Measurements from ENCODE around the gene CCDC102B.

Gene CCDC102B

DNA sequence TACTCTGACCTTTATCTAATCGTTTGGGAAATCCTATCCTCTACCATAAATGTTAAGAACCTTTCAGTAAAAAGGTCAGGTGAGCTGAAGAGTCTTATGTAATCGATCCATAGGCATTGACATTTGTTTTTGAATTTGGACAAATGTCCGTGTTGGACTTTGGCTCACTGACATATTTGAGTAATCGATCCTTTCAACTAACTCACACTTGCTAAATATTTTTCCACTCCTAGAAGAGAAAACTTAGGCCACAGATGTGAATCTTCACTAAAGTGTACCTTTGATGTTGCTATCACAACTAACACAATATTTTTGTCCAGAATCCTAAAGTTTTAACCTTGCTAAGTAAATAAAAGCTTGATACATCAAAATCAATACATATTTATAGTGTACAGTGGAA is 89.5 kb downstream of the CCDC102B start:
- Histone ChIP-seq H4K20me1 (ENCODE audit: control insufficient read depth, insufficient read depth, low read depth, low read length) (no peaks in the 10 kb centered on the region), H3K9me3 (ENCODE audit: control insufficient read depth, insufficient read depth, low read length) (no peaks in the 10 kb centered on the region), H3F3A (ENCODE audit: control insufficient read depth, insufficient read depth) (no peaks in the 10 kb centered on the region), H3K9me2 (replicated peaks; ENCODE audit: control insufficient read depth, low read length) (no peaks in the 10 kb centered on the region), H3K27me3 (ENCODE audit: control insufficient read depth, low read length) (no peaks in the 10 kb centered on the region), H3K79me2 (ENCODE audit: control insufficient read depth, low read length) (no peaks in the 10 kb centered on the region), H3K4me2 (ENCODE audit: low read length) (no peak overlapping the region), H3K36me3 (ENCODE audit: control insufficient read depth, low read length) (no peaks in the 10 kb centered on the region), H3K4me1 (ENCODE audit: control insufficient read depth, low read length) (no peaks in the 10 kb centered on the region), H3K4me3 (ENCODE audit: low read length) (no peak overlapping the region), H3K27ac (ENCODE audit: low read depth, low read length) (no peak overlapping the region)
- TF ChIP-seq, protein P1, sequence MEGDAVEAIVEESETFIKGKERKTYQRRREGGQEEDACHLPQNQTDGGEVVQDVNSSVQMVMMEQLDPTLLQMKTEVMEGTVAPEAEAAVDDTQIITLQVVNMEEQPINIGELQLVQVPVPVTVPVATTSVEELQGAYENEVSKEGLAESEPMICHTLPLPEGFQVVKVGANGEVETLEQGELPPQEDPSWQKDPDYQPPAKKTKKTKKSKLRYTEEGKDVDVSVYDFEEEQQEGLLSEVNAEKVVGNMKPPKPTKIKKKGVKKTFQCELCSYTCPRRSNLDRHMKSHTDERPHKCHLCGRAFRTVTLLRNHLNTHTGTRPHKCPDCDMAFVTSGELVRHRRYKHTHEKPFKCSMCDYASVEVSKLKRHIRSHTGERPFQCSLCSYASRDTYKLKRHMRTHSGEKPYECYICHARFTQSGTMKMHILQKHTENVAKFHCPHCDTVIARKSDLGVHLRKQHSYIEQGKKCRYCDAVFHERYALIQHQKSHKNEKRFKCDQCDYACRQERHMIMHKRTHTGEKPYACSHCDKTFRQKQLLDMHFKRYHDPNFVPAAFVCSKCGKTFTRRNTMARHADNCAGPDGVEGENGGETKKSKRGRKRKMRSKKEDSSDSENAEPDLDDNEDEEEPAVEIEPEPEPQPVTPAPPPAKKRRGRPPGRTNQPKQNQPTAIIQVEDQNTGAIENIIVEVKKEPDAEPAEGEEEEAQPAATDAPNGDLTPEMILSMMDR (IDR thresholded peaks at IDR 0.05; ENCODE audit: low read depth, low read length, poor library complexity, severe bottlenecking) = no peak
- no peak for TF ChIP-seq EZH2phosphoT487 (IDR thresholded peaks at IDR 0.05; ENCODE audit: borderline replicate concordance, low read length)

GRCh38 chr18:68893354-68893753 is 95.5 kb downstream of the CCDC102B start:
- H3K4me3 ChIP-seq (ENCODE audit: low read length) = no peak overlapping the region
- no peaks in the 10 kb centered on the region for H3K36me3 ChIP-seq (ENCODE audit: control insufficient read depth, low read length)
- no peak overlapping the region for H3K27ac ChIP-seq (ENCODE audit: low read depth, low read length)
- H3K4me2 ChIP-seq (ENCODE audit: low read length) = no peak overlapping the region
- no peaks in the 10 kb centered on the region for H4K20me1 ChIP-seq (ENCODE audit: control insufficient read depth, insufficient read depth, low read depth, low read length)
- H3K27me3 ChIP-seq (ENCODE audit: control insufficient read depth, low read length) = no peaks in the 10 kb centered on the region
- H3K79me2 ChIP-seq (ENCODE audit: control insufficient read depth, low read length) = no peaks in the 10 kb centered on the region
- no peaks in the 10 kb centered on the region for H3F3A ChIP-seq (ENCODE audit: control insufficient read depth, insufficient read depth)
- TF ChIP-seq, protein P1 (IDR thresholded peaks at IDR 0.05; ENCODE audit: low read depth, low read length, poor library complexity, severe bottlenecking) = no peak
- TF ChIP-seq EZH2phosphoT487 (IDR thresholded peaks at IDR 0.05; ENCODE audit: borderline replicate concordance, low read length) = no peak
- H3K9me2 ChIP-seq (replicated peaks; ENCODE audit: control insufficient read depth, low read length) = no peaks in the 10 kb centered on the region
- no peaks in the 10 kb centered on the region for H3K4me1 ChIP-seq (ENCODE audit: control insufficient read depth, low read length)
- no peaks in the 10 kb centered on the region for H3K9me3 ChIP-seq (ENCODE audit: control insufficient read depth, insufficient read depth, low read length)

- H3K27me3 ChIP-seq (ENCODE audit: control insufficient read depth, low read length) = no peaks in the 10 kb centered on the region
- no peak overlapping the region for H3K4me2 ChIP-seq (ENCODE audit: low read length)
- H3K27ac ChIP-seq (ENCODE audit: low read depth, low read length) = no peak overlapping the region
- TF ChIP-seq, protein P1 (IDR thresholded peaks at IDR 0.05; ENCODE audit: low read depth, low read length, poor library complexity, severe bottlenecking) = no peak
- TF ChIP-seq EZH2phosphoT487 (IDR thresholded peaks at IDR 0.05; ENCODE audit: borderline replicate concordance, low read length) = no peak
- no peak overlapping the region for H3K4me3 ChIP-seq (ENCODE audit: low read length)
- no peaks in the 10 kb centered on the region for H3K9me3 ChIP-seq (ENCODE audit: control insufficient read depth, insufficient read depth, low read length)
- no peaks in the 10 kb centered on the region for H4K20me1 ChIP-seq (ENCODE audit: control insufficient read depth, insufficient read depth, low read depth, low read length)
- no peaks in the 10 kb centered on the region for H3K4me1 ChIP-seq (ENCODE audit: control insufficient read depth, low read length)
- no peaks in the 10 kb centered on the region for H3K79me2 ChIP-seq (ENCODE audit: control insufficient read depth, low read length)
- no peaks in the 10 kb centered on the region for H3F3A ChIP-seq (ENCODE audit: control insufficient read depth, insufficient read depth)
- H3K36me3 ChIP-seq (ENCODE audit: control insufficient read depth, low read length) = no peaks in the 10 kb centered on the region
- H3K9me2 ChIP-seq (replicated peaks; ENCODE audit: control insufficient read depth, low read length) = no peaks in the 10 kb centered on the region
These were observed 99.4 kb downstream of the CCDC102B start for GRCh38 chr18:68897286-68897685.

- Histone ChIP-seq H3K4me3 (ENCODE audit: low read length) (no peak overlapping the region), H3F3A (ENCODE audit: control insufficient read depth, insufficient read depth) (no peaks in the 10 kb centered on the region), H3K79me2 (ENCODE audit: control insufficient read depth, low read length) (no peaks in the 10 kb centered on the region), H3K4me1 (ENCODE audit: control insufficient read depth, low read length) (peaks cover 8% of the 10 kb centered on the region), H3K36me3 (ENCODE audit: control insufficient read depth, low read length) (no peaks in the 10 kb centered on the region), H3K27me3 (ENCODE audit: control insufficient read depth, low read length) (no peaks in the 10 kb centered on the region), H3K9me2 (replicated peaks; ENCODE audit: control insufficient read depth, low read length) (no peaks in the 10 kb centered on the region), H3K9me3 (ENCODE audit: control insufficient read depth, insufficient read depth, low read length) (no peaks in the 10 kb centered on the region), H3K27ac (ENCODE audit: low read depth, low read length) (no peak overlapping the region), H4K20me1 (ENCODE audit: control insufficient read depth, insufficient read depth, low read depth, low read length) (no peaks in the 10 kb centered on the region), H3K4me2 (ENCODE audit: low read length) (no peak overlapping the region)
- TF ChIP-seq, protein P1 (IDR thresholded peaks at IDR 0.05; ENCODE audit: low read depth, low read length, poor library complexity, severe bottlenecking) = no peak
- no peak for TF ChIP-seq EZH2phosphoT487 (IDR thresholded peaks at IDR 0.05; ENCODE audit: borderline replicate concordance, low read length)
These were observed 111.7 kb downstream of the CCDC102B start for GRCh38 chr18:68909579-68909978.
